Measurements from ENCODE around the gene MYO18A. TPM values are rescaled to one million over a fixed set of nuclear protein-coding genes. Genes with fewer than 3 reads are reported as not detected.

MYO18A gene
- total RNA-seq, 1 donor, result 78.3 TPM

DNA sequence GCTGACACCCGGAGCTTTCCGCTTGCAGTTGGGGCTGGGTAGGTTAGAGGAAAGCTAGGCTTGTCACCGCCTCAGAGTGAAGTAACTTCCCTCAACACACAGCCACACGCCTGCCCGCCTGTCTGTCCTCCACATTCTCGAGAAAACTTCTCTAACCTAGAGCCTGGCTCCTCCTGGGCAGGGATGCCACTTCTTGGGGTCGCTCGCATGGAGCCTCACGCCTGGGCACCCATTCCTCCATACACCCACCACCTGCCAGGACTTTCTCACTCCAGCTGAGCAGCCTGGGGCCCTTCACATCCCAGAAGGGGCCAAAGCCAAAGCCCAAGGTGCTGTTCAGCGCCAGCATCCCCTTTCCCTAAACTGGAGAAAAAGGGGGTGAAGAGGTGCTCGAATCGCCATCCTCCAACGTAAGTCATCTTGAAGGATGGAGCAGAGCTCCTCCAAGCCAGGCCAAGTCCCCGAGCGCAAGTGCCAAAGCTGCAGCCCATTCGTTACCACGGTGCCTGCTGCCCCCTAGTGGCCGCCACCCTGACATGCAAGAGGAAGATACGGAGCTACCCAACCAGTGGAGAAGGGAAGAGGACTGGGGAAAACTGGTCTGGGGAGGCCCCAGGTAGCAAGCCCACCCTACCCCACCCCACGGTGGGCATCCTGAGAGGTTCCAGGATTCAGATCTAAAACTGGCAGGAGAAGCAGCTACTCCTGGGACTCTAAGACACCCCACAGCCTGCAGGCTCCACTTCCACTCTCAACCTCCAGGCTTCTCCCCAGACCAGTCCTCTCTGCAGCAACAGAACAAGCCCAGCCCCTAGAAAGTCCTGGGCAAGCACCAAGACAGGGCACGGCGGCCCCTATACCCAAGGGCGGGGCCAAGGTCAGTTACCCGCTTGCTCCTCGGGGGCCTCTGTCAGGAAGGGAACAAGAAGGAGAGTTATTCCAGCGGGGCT, 63.1 kb downstream of the MYO18A start:
- TF ChIP-seq, protein P1, sequence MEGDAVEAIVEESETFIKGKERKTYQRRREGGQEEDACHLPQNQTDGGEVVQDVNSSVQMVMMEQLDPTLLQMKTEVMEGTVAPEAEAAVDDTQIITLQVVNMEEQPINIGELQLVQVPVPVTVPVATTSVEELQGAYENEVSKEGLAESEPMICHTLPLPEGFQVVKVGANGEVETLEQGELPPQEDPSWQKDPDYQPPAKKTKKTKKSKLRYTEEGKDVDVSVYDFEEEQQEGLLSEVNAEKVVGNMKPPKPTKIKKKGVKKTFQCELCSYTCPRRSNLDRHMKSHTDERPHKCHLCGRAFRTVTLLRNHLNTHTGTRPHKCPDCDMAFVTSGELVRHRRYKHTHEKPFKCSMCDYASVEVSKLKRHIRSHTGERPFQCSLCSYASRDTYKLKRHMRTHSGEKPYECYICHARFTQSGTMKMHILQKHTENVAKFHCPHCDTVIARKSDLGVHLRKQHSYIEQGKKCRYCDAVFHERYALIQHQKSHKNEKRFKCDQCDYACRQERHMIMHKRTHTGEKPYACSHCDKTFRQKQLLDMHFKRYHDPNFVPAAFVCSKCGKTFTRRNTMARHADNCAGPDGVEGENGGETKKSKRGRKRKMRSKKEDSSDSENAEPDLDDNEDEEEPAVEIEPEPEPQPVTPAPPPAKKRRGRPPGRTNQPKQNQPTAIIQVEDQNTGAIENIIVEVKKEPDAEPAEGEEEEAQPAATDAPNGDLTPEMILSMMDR (IDR thresholded peaks at IDR 0.05; ENCODE audit: insufficient read depth, low read length), result peak; percentile 88
- DNase-seq (ENCODE audit: low read depth), result peak; percentile 64

DNA sequence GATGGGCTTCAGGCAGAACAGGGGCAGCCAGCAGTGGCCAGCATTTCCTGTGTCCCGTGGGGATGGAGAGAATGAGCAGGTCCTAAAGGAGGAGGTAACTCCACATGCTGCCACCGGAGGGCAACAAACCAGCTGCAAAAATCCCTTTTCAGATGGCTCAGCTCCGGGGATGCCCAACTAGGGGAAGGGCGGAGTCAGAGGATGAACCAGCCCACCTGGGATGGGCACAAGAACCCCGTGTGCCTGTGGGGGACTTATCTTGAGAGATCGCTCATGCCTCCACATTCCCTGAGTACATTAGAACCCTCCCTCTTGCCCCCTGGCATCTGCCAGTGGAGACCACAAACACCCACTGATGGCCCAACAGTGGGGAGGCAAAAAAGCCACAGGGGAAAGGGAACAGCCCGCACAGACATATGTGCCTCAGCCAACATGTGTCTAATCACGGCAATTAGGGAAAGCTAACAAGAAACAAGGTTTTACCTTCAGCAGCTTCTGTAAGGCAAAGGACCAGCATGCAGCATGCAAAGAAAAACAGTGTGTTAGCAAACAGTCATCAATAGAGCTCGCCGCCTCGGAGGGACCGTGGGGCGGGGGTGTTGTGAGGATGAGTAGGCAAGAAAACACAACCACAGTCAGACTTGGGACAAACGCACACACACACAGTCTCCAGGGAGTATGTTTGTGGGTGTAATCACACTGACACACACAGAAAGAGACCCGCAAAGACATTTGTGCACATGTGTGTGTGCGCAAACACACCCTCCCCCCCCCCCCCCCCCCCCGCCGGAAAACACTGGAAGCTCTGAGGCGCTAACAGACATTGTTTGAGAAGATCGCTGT, 64.0 kb downstream of the MYO18A start:
- peak; percentile 46 for DNase-seq (ENCODE audit: low read depth)
- TF ChIP-seq, protein P1 (IDR thresholded peaks at IDR 0.05; ENCODE audit: insufficient read depth, low read length), result peak; percentile 55
- no peak overlapping the region for H3K4me3 ChIP-seq (ENCODE audit: low read depth, low read length)

More for the DNA sequence above, 63.1 kb downstream of the MYO18A start:
- H3K4me3 ChIP-seq (ENCODE audit: low read depth, low read length), result no peak overlapping the region

DNA sequence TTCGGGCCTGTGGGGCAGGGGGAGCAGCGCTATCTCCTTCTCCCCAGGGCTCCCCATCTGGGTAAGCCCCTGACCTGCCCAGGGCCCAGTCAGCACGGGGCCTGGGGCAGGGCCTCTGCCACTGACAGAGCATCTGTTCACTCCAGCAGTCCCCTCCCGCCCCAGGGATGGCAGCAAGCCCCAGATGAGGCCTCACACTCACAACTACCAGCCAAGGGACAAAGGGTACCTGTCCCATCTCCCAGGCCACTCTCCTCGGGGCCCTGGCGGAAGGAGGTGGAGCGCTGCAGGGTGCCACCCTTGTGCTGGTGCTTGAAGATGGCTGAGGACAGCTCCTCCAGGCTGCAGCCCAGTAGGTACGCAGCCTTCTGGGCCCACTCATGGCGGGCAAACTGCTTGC, 64.8 kb downstream of the MYO18A start:
- no peak for DNase-seq (ENCODE audit: low read depth)
- no peak overlapping the region for H3K4me3 ChIP-seq (ENCODE audit: low read depth, low read length)
- TF ChIP-seq, protein P1 (IDR thresholded peaks at IDR 0.05; ENCODE audit: insufficient read depth, low read length), result no peak

DNA sequence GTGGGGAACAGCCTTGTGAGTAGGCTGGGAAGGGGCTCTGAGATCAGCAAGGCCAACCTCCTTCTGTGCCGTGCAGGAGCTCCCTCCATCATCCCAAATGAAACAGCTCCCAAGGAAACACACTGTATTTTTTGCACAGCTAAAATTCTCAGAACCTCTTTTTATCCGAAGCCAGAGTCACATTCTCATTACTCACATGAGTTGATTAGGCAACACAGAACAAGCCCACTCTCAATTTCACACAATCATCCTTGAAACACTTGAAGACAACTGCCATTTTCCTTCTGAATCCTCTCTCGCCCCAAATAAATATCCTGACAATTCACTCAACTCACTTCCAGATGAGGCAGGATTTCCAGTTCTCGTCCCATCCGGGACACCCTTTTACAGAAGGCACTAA, 66.1 kb downstream of the MYO18A start:
- no peak overlapping the region for H3K4me3 ChIP-seq (ENCODE audit: low read depth, low read length)
- DNase-seq (ENCODE audit: low read depth), result no peak
- TF ChIP-seq, protein P1 (IDR thresholded peaks at IDR 0.05; ENCODE audit: insufficient read depth, low read length), result no peak

DNA sequence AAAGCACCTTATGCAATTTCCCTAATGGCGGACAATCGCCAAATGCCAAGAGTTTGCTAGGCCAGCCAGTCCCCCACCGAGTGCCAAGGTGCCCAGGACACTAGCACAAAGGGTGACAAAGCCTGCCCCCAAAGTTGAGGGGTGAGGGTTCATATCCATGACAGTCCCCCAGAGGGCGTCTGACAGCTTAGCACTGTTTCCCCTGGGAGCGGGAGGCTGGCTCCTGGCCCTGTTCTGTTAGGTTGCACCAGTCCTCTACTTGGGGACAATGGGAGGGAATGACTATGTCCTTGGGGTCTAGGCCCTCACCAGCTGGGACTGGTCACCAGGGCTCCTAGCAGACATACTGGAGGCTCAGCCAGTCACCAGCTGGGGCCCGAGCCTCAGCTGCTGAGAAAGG, 66.9 kb downstream of the MYO18A start:
- TF ChIP-seq, protein P1 (IDR thresholded peaks at IDR 0.05; ENCODE audit: insufficient read depth, low read length), result no peak
- no peak for DNase-seq (ENCODE audit: low read depth)
- H3K4me3 ChIP-seq (ENCODE audit: low read depth, low read length), result no peak overlapping the region

DNA sequence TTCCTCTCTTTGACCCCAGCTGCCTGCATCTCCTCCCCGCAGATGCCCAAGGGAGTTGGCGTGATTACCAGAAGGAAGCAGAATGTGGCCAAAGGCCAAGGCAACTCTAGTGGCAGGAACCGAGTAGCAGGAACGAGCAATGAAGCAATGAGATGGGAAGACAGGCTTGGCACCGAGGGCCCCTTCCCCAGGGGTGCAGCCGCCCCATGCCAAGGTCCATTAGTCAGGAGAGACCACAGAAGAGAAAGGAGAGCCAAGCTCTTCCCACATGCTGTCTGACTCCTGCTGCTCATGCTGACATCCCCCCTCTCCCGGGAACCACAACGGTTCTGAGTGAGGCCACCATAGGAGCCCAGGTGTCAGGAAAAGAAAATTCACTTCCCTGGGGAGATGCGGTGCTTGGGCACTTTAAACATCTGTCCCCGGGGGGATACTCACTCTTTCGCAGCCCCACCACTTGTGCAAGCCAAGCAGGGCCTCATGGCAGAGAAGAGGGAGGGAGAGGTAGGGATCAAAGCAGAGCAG, 67.4 kb downstream of the MYO18A start:
- H3K4me3 ChIP-seq (ENCODE audit: low read depth, low read length), result no peak overlapping the region
- TF ChIP-seq, protein P1 (IDR thresholded peaks at IDR 0.05; ENCODE audit: insufficient read depth, low read length), result no peak
- DNase-seq (ENCODE audit: low read depth), result peak; percentile 80
